Thoracic aorta (tissue), 2 donors: ENCODE results near the gene MAML3. TPM values are rescaled to one million over a fixed set of nuclear protein-coding genes. Genes with fewer than 3 reads are reported as not detected.

Experiments used
- ATAC-seq: fragments of 150-250 bp; one replicate; pipeline ENCODE4 v1.8.0; 2017; ENCODE audit warnings: low read depth; ENCODE audit not compliant: insufficient number of reproducible peaks, low FRiP score
- DNase-seq: peaks from one replicate; pipeline ENCODE4 v3.0.0-alpha.2; 2020; ENCODE audit warnings: low spot score
- H3K27ac ChIP-seq, 2 donors: fragments of 200-600 bp; sonication (generic); 1 replicate in 1 of 2; 2 replicates in 1 of 2; pipeline ENCODE4 v1.5.1; 2016; ENCODE audit warnings: mild to moderate bottlenecking in 2 of 2, moderate library complexity in 2 of 2
- H3K27me3 ChIP-seq: fragments of 200-600 bp; sonication (generic); replicated peaks from 2 replicates; pipeline ENCODE4 v1.6.0; 2016; ENCODE audit warnings: mild to moderate bottlenecking; ENCODE audit not compliant: insufficient read depth
- H3K36me3 ChIP-seq: fragments of 200-600 bp; sonication (generic); one replicate; pipeline ENCODE4 v1.5.1; 2016
- H3K4me1 ChIP-seq, 2 donors: fragments of 200-600 bp; sonication (generic); 1 replicate in 1 of 2; 2 replicates in 1 of 2; pipeline versions ENCODE4 v1.5.1 to v1.6.0; 2016; ENCODE audit warnings: low read depth in 2 of 2, mild to moderate bottlenecking in 1 of 2; ENCODE audit not compliant: control insufficient read depth in 1 of 2
- H3K4me3 ChIP-seq: fragments of 200-600 bp; sonication (generic); 2 replicates; pipeline ENCODE4 v1.5.1; 2016; ENCODE audit warnings: mild to moderate bottlenecking
- H3K9me3 ChIP-seq: fragments of 200-600 bp; sonication (generic); 2 replicates; pipeline ENCODE4 v1.5.1; 2016
- CTCF ChIP-seq: fragments of 200-600 bp; sonication (generic); IDR thresholded peaks from one replicate; pipeline ENCODE4 v1.5.1; 2019; ENCODE audit warnings: antibody characterized with exemption
- total RNA-seq, 2 donors: library from RNA; depleted of rRNA; stranded (reverse); fragments of >200 nt; gene quantifications; one replicate each; pipeline versions ENCODE4 v1.1.0 to v1.2.3, GENCODE V29; 2016

MAML3 gene
- total RNA-seq, 2 donors from 2014 or later: 7.3 to 14.1 TPM

GRCh38 chr4:140183270-140183669 is 29.3 kb upstream of the MAML3 start:
- H3K27ac ChIP-seq: no peak overlapping the region
- DNase-seq: no peak
- ATAC-seq: no peak
- H3K4me1 ChIP-seq: no peaks in the 10 kb centered on the region
- TF ChIP-seq CTCF: no peak
- H3K36me3 ChIP-seq: no peaks in the 10 kb centered on the region
- no peak overlapping the region for H3K4me3 ChIP-seq
- H3K27me3 ChIP-seq: no peaks in the 10 kb centered on the region
- H3K9me3 ChIP-seq: no peaks in the 10 kb centered on the region

GRCh38 chr4:140180577-140180976 is 26.6 kb upstream of the MAML3 start:
- Histone ChIP-seq H3K36me3 (no peaks in the 10 kb centered on the region), H3K27ac (no peak overlapping the region), H3K27me3 (no peaks in the 10 kb centered on the region), H3K9me3 (no peaks in the 10 kb centered on the region), H3K4me1 (peaks cover 0 to 4% of the 10 kb centered on the region in 2 donors), H3K4me3 (no peak overlapping the region)
- DNase-seq (no peak), ATAC-seq (no peak)
- no peak for TF ChIP-seq CTCF

- Histone ChIP-seq H3K36me3 (no peaks in the 10 kb centered on the region), H3K4me3 (no peak overlapping the region), H3K27ac (no peak overlapping the region), H3K9me3 (no peaks in the 10 kb centered on the region), H3K27me3 (no peaks in the 10 kb centered on the region), H3K4me1 (peaks cover 0 to 5% of the 10 kb centered on the region in 2 donors)
- DNase-seq (no peak), ATAC-seq (no peak)
- TF ChIP-seq CTCF: no peak
These were observed 22.8 kb upstream of the MAML3 start for GRCh38 chr4:140176735-140177134.

- DNase-seq (no peak), ATAC-seq (no peak)
- no peaks in the 10 kb centered on the region for H3K27me3 ChIP-seq
- H3K4me3 ChIP-seq: no peak overlapping the region
- H3K36me3 ChIP-seq: no peaks in the 10 kb centered on the region
- no peak for TF ChIP-seq CTCF
- no peak overlapping the region for H3K27ac ChIP-seq
- H3K9me3 ChIP-seq: no peaks in the 10 kb centered on the region
- H3K4me1 ChIP-seq: peaks cover 0 to 5% of the 10 kb centered on the region in 2 donors
These were observed 20.6 kb upstream of the MAML3 start for GRCh38 chr4:140174543-140174942.

- peaks cover 0 to 5% of the 10 kb centered on the region in 2 donors for H3K4me1 ChIP-seq
- ATAC-seq (no peak), DNase-seq (no peak)
- H3K4me3 ChIP-seq: no peak overlapping the region
- H3K27me3 ChIP-seq: no peaks in the 10 kb centered on the region
- no peaks in the 10 kb centered on the region for H3K9me3 ChIP-seq
- no peak for TF ChIP-seq CTCF
- H3K27ac ChIP-seq: no peak overlapping the region
- no peaks in the 10 kb centered on the region for H3K36me3 ChIP-seq
These were observed 19.0 kb upstream of the MAML3 start for GRCh38 chr4:140172960-140173359.
